Fibroblast of villous mesenchyme (primary cell): ENCODE data around the gene CFAP97D1. TPM values are rescaled to one million over a fixed set of nuclear protein-coding genes. Genes with fewer than 3 reads are reported as not detected.

Experiments used
- DNase-seq: peaks from one replicate; pipeline ENCODE4 v3.0.0-alpha.2; 2010; ENCODE audit warnings: low read depth
- H3K4me3 ChIP-seq: 2 replicates; pipeline ENCODE4 v1.5.1; 2011; ENCODE audit warnings: low read depth, mild to moderate bottlenecking, low read length
- total RNA-seq: library from RNA; depleted of rRNA; stranded (reverse); fragments of >200 nt; gene quantifications from 2 replicates; pipeline ENCODE4 v1.2.3, GENCODE V29; 2012
- TF ChIP-seq, protein P1 (sequence below): IDR thresholded peaks from 2 replicates; pipeline ENCODE4 v1.5.1; 2012; ENCODE audit warnings: low read depth, mild to moderate bottlenecking, low read length; ENCODE audit not compliant: insufficient read depth

The CFAP97D1 gene
- total RNA-seq, 1 donor, result not detected

DNA sequence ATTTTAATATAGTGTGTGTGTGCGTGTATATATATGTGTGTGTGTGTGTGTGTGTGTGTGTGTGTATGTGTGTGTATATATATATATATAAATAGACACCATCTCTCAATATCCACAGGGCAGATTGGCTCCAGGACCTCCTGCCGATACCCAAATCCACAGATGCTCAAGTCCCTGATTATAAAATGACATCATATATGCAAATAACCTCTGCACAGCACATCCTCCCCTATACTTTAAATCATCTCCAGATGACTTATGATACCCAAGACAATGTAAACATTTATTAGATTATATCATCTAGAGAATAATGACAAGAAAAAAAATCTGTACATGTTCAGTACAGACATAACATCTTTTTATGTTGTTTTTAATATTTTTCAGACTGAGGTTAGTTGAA lies 9.3 kb upstream of the CFAP97D1 start:
- H3K4me3 ChIP-seq, result no peak overlapping the region
- no peak for DNase-seq
- TF ChIP-seq, protein P1, sequence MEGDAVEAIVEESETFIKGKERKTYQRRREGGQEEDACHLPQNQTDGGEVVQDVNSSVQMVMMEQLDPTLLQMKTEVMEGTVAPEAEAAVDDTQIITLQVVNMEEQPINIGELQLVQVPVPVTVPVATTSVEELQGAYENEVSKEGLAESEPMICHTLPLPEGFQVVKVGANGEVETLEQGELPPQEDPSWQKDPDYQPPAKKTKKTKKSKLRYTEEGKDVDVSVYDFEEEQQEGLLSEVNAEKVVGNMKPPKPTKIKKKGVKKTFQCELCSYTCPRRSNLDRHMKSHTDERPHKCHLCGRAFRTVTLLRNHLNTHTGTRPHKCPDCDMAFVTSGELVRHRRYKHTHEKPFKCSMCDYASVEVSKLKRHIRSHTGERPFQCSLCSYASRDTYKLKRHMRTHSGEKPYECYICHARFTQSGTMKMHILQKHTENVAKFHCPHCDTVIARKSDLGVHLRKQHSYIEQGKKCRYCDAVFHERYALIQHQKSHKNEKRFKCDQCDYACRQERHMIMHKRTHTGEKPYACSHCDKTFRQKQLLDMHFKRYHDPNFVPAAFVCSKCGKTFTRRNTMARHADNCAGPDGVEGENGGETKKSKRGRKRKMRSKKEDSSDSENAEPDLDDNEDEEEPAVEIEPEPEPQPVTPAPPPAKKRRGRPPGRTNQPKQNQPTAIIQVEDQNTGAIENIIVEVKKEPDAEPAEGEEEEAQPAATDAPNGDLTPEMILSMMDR, result no peak

DNA sequence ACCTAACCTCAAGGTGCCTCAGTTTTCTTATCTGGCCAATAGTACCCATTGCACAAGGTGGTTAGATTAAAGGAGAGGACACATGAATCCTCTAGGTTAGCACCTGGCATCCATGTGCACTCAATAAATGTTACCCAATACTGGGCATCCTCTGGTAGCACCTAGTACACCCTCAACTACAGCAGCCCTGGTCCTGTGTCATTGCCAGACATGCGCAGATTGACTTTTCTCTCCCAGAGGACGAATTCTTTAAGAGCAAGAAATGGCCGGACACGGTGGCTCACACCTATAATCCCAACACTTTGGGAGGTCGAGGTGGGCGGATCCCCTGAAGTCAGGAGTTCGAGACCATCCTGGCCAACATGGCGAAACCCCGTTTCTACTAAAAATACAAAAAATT lies 8.8 kb upstream of the CFAP97D1 start:
- H3K4me3 ChIP-seq, result no peak overlapping the region
- no peak for DNase-seq
- TF ChIP-seq, protein P1, result no peak

DNA sequence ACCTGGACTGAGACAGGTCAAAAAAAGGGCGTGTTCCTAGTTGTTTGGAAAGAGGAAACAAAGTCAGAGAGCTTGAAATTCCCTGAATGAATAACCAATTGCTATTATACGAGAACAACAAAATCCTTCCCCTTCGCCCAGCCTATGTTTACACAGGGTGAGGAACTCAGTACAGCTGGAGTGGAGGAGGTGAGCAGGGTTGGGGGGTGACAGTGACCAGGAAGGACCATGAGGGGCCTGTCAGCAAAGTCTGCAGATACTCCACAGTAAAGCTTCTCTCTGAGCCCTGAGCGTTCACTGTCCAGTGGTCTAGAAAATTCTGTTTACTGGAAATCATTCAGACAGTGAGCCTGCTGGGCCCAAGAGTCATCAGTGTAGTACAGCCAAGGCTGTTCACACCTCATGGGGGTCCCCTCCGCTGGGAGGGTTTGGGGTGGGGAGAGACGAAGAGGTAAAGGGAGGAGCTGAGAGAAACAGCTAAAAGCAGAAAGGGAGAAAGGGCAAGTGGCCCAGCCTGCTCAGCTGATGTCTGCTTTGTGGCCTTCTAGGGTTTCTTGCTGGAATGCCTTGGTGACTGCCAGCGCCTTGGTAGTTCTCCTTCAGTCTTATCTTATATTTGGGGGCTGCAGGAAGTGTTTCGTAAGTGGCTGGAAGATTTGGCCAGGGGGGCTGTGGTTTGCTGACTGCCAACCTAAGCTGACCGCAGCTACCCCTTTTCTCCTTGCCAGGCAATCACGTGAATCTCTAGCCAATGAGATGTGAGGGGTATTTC lies 7.2 kb upstream of the CFAP97D1 start:
- TF ChIP-seq, protein P1, result no peak
- no peak overlapping the region for H3K4me3 ChIP-seq
- no peak for DNase-seq

DNA sequence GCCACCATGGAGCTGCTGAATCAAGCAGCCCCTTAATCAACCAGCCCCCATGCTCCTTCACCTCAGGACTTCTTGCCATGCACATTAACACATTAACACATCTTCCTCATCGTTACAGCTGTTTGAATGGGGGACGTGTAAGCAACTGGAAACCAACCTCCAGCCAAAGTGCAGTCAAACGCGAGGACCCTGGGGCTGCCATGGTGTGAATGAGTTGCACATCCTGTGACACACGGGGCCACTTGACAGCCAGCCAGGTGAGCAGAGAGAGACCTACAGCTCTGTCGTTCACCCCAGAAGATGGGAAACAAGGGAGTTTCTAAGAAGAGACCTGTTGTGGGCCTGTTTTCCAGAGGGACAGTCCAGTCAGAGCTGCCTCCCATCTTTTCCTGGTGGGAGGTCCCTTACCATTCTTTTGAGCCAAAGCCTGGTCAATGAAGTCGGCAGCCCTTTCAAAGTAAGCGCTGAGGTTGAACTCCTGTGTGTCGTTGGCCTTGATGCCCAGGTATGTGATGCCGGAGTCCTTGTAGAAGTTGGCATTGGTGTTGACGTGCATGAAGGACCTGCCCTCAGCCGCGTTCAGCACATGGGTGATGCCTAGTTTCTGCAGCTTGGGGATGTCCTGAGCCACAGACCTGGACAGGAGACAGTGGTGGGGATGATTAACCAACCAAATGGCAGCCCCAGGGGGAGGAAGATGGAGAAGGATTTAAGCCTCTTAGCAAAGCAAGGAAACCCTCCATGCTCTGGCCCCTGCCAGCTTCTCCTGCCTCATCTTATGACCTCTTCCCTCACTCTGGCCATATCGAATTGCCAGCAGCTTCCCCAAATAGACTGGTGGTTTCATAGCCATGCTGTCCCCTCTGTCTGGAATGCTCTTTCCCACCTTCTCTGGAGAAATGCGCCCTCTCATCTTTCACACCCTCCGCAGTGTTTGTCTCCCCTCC lies 5.7 kb upstream of the CFAP97D1 start:
- no peak for DNase-seq
- TF ChIP-seq, protein P1, result no peak
- no peak overlapping the region for H3K4me3 ChIP-seq

DNA sequence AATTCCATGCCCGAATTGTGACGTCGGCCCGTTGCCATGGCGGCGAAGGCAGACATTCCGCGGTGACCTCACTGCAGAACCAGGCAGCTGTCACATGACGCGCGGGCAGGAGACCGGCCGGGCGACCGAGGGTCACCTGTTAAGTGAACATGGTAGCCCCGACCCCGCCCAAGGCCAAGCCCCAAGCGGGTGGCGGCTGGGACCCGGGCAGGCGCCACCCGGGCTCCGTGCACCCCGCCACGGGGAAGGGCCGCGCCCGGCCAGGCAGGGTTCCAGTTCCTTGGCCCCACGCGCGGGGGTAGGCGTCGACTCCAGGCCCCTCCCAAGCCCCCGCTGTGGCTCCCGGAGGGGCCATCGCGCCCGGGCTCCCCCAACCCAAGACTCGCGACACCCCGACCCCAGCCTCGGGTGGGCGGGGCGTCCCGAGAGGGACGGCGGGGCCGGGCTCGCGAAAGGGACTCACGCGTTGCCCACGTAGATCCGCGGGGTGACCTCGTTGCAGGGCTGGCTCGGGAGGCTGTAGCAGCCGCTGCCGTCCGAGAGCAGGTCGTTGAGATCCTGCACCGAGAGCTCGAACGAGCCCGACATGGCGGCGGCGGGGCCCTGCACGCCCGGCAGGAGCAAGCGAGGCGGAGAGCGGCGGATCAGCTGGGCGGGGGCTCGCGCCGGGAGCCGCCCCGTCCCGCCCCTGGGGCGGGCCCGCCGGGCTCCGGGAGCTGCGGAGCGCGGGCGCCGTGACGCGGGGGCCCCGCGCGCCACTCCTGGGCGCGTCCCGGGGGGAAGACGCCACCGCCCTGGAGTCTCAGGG lies 1.7 kb upstream of the CFAP97D1 start, which contains the start of gene DUSP3:
DUSP3 (minus strand) TSS at position 641 of the 808 bp plus-strand sequence; CDS start at position 588, 53 bp downstream.
- DNase-seq, result peak; percentile 95
- TF ChIP-seq, protein P1, result no peak

More for the DNA sequence above, 1.7 kb upstream of the CFAP97D1 start, which contains the start of gene DUSP3:
- H3K4me3 ChIP-seq, result peak within 1 kb of the TSS; percentile 85
